Left kidney (tissue), 2 donors: ENCODE results near the gene CYP11A1. TPM values are rescaled to one million over a fixed set of nuclear protein-coding genes. Genes with fewer than 3 reads are reported as not detected.
"Not testable (repeated sequence)": the region's sequence is repeated elsewhere in the genome, so short reads cannot be mapped to it uniquely, and the experiment has no call there.

ENCODE experiments used
- DNase-seq: peaks from one replicate; pipeline ENCODE4 v3.0.0-alpha.2; 2013
- polyA plus RNA-seq: library from polyadenylated mRNA; unstranded; fragments of 120-200 nt; gene quantifications from one replicate; pipeline ENCODE4 v1.2.1, GENCODE V29; 2013; ENCODE audit not compliant: insufficient read length

The CYP11A1 gene
- polyA plus RNA-seq, 1 donor: 1.2 TPM

DNA sequence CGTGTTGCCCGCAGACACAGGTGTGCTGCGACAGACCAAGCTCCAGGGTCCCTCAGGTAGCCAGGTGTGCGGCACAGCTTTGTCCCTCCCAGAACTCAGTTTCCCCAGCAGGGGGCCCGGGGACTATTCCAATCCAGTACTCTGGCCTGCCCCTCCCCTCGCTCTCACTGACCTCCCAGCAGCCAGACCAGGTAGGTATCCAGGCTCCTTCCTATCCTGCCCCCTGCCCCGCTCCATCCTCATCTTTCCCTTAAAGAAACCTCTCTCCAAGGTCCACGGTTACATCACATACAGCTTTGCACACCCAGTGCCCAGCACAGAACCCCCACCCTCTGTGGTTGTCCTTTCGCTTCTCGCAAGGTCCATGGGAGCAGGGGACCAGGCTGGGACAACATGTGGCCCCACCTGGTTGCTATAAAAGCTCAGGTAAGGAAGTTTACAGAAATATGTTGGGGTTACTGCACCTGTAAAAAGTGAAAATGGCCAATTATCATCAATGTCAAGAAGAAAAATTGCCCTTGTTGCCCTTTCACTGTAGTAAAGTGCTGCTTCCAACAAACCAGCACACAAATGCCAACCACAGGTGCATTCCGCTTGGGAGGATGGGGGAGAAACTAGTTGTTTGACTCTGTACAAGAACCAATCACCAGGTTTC is 7.3 kb upstream of the CYP11A1 start:
- DNase-seq: no peak

DNA sequence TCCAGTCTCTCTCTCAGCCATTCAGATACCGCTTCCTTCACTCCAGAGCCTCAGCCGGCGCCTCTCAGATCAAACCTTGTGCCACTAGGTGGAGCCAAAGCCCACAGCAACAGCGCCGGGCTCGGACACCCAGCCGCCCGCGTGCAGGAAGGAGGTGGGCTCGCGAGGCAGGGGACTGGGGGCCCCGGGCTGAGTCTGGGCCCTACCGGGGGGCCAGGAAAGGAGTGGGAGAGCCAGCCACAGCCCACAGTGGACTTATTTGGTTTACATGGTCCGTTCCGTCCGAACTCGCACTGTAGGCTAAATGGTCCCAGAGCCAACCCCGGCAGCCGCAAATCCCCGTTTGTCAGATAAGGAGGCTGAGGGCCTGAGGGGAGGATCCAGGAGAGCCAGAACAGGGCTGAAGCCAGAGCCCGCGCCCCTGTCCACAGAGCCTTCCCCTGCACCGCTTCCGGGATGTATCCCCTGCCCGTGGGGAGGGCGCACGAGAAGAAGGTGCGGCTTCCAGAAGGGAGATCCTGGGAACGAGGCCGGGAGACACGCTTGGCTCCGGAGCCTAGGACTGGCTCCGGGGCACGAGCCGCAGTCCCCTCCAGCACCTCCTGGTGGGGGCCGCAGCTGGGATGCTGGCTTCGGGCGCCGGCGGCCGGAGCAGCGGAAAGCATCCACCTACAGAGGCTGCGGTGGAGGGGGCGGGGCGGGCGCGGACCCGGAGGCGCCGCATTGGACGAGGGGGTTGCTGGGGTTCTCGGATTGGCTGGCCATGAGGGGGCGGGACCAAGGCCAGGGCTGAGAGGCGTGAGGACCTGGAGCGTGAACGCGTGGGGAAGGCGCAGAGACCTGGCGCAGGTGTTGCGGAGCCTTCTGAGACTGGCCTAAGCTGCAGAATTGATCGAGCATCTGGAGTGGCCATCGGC is 6.5 kb upstream of the CYP11A1 start:
- peak; percentile 87 for DNase-seq

DNA sequence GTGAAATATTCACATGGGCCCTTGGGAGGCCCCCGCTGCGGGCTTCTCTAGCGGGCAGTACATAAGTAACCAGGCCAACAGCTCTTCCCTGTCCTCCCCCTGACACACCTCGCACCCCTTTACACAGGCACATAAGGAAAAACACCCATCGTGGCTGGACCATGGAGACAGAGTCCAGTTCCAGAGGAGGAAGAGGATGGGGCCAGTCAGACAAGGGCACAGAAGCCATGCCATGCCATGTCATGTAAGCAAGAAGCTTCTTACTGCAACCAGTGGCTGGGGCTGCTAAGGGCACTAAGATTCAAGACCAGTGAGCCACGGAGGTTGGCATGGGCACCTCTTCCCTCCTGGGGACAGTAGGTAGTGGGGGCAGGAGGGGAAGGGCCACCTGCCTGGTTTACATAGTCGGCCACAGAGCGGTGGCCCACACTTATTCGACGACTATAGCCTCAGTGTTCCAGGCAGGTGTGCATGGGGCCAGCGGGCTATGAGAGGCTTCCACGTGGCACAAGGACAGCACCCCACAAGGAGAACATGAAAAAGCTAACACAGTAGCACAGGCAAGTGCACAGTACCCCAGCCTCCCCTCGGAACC is 5.7 kb upstream of the CYP11A1 start:
- no peak for DNase-seq

DNA sequence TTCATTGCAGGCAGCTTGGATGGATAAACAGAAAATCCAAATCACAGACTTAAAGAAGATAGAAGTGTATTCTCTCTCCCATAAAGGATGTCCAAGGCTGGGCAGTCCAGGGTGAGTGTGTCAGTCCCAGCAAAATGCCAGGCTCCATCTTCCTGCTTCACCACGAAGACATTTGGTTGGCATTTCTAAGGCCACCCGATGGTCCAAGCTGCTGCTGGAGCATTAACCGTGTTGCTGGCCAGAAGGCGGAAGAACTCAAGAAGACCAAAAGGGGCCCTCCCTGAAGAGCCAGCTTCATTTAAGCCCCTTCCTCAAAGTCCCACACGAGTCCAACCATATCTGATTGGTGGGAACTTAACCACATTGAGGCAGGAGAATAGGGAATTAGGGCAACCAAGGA is 3.0 kb upstream of the CYP11A1 start:
- DNase-seq: no peak

DNA sequence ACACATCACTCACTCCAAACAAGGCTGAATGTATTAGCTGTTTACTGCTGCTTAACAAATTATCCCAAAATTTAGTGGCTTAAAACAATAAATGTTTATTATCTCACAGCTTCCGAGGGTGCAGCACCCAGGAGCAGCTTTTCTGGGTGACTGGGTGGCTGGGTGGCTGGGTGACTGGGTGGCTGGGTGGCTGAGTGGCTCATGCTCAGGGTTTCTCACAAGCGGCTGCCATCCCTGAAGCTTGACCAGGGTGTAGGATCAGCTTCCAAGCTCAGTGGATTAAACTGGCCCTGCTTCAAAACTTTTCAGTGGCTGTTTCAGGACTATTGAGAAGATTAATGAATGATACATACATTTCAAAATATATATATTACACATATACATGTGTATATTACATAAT is 2.3 kb upstream of the CYP11A1 start:
- no peak for DNase-seq

DNA sequence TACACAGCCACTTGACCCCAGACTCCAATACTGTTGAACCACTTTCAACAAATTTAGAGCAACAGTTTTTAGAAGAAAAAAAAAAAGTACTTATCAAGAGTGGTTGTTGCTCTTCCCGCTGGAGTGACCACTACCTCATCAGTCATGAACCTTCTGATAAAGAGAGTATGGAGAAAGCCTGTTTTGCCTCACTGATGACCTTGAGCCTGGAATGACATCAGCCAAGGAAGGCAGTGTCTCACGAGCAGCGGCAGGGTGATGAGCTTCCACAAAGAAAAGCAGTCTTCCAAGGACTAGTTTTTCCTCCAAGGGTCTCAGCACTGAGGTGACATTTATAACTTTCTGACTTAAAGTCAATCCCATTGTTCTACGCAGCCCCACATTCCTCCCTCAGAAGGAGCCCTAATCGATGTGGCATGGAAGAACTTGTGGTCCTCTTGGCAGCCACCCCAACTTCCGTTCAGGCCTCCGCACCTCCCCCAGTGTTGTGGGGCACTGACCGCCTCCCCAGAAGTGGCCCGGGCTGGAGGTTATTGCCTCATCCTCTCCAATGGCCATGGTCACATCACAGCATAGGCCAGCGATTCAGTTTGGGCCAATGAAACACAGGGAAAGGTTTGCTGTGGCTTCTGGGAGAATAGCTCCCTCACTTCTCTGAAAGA is 1.8 kb upstream of the CYP11A1 start:
- DNase-seq: no peak

DNA sequence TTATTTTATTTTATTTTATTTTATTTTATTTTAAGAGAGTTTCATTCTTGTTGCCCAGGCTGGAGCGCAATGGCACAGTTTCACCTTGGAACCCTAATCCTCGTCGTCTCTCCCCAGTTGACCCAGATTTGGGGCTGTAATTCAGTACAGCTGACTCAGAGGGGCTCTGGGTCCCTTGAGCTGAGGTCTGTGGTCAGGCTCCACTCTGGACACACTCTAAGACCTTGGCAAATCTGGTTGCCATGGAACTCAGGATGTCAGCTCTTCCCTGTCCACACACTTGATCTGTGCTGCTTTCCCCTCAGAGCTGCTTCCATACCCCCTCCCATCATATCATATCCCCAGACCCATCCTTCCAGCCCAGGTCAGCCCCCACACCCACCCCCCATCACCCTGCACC is 675 bp upstream of the CYP11A1 start:
- DNase-seq: no peak

DNA sequence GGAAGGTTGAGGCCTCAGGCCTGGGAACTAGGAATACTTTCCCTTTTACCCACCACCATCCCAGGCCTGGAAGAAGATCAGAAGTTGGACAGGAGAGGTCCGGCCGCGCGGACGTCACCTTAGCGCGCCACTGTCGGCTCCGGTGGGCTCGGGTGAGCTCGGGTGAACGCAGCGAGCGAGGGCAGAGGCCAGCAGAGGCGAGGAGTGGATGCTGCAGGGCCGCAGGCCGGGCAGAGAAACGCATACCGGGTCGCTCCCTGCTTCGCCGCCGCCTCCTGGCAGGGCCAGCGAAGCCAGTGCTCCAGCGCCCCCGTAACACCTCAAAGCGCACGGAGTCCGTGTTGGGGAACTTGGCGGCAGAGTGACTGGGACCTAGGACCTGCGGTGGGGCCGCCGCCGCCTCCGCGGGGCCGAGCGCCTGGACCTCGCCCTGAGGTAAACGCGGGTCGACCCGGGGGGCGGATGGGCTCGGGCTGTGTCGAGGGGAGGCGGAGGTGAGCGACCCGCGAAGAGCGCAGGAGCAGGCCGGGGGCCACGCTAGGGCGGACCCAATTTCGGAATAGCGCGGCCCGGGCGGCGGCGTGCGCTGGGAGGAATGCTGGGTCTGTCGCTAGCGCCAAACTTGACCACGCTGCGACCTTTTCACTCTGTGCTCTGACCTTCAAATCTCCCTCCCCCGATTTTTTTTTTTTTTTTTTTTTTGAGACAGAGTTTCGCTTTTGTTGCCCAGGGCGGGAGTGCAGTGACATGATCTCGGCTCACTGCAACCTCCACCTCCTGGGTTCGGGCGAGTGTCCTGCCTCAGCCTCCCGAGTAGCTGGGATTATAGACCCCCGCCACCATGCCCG is 1.6 kb downstream of the CYP11A1 start:
- DNase-seq: peak; percentile 42

DNA sequence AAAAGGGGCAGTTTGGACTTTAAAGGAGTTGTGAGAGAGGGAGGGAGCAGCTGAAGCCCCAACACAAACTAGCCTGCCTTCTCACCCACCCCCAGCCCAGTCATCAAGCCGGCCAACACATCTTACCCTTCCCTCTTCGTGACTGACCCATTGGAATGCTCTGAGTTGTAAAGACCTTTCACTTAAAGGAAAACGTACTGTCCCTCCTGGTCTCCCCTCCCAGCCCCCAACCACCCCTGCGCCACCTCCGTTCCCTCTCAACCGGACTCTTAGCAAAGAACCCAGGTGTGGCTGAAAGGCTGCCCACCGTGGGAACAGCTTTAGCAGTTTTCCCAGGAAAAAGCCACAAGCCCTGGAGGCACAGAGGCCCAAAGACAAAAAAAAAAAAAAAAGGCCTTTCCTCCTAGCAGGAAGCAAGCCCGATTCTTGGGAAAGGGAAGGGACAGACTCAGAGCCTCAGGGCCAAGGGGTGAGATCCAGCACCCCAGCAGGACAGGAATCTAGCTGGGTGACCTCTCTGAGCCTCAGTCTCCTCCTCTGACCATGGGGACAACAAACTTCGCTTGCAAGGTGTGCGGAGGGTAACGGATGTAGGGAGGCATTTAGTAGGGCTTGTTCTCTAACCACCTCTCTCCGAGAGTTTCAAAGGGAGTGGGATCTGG is 2.4 kb downstream of the CYP11A1 start:
- DNase-seq: no peak

DNA sequence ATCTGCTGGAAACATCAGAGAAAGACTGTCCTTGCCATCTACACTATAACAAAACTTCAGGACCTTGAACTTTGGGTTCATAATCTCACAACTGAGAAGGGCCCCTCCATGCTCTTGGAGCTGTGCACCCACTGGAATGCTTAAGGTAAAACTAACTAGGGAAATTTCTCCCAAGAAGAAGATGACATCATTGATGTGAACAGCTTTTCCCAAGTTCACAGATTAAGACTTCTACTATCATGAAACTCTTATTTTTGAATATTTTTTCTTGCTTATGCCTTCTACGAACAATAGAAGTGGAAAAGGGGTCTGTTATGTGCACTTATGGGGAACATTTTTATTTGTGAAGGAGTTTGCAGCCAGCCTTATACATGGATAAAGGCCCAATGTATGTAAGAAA is 5.0 kb downstream of the CYP11A1 start:
- DNase-seq: no peak

DNA sequence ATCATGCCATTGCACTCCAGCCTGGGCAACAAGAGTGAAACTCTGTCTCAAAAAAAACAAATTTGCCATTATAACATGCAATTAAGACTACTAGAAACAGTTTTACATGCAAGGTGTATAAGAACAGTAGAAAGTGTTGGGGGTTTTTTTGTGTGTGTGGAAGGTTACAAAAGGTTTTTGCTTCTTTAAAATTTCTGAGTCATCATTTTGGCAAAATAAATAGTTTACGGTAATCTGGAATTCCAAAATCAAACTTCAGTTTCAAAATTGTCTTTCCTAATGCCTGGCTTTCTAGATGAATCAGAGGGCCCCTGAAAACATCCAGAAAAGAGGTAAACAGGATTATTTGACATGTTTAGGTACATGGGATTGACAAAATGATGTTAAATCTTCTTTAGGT is 6.6 kb downstream of the CYP11A1 start:
- not testable (repeated sequence) for DNase-seq

DNA sequence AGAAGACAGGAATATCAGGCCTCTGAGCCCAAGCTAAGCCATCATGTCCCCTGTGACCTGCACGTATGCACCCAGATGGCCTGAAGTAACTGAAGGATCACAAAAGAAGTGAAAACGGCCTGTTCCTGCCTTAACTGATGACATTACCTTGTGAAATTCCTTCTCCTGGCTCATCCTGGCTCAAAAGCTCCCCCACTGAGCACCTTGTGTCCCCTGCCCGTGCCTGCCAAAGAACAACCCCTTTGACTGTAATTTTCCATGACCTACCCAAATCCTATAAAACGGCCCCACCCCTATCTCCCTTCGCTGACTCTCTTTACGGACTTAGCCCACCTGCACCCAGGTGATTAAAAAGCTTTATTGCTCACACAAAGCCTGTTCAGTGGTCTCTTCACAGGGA is 8.1 kb downstream of the CYP11A1 start:
- not testable (repeated sequence) for DNase-seq

DNA sequence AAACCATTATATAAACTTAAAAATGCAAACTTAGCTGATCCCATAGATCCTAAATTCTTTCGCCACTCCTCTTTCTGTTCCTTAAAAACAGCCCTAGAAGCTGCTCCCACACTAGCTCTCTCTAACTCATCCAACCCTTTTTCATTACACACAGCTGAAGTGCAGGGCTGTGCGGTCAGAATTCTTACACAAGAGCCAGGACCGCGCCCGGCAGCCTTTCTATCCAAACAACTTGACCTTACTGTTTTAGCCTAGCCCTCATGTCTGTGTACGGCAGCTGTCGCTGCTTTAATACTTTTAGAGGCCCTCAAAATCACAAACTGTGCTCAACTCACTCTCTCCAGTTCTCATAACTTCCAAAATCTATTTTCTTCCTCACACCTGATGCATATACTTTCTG is 9.9 kb downstream of the CYP11A1 start:
- DNase-seq: not testable (repeated sequence)

DNA sequence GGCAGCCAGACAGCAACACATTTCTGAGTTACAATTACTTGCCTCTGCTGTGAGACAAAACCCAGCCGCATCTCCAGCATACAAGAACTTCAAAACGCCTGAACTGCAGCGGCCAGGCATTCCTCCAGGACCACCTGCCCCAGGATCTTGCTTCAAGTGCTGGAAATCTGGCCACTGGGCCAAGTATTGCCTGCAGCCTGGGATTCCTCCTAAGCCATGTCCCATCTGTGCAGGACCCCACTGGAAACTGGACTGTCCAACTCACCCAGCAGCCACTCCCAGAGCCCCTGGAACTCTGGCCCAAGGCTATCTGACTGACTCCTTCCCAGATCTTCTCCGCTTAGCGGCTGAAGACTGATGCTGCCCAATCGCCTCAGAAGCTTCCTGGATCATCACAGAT is 11.4 kb downstream of the CYP11A1 start:
- DNase-seq: not testable (repeated sequence)

DNA sequence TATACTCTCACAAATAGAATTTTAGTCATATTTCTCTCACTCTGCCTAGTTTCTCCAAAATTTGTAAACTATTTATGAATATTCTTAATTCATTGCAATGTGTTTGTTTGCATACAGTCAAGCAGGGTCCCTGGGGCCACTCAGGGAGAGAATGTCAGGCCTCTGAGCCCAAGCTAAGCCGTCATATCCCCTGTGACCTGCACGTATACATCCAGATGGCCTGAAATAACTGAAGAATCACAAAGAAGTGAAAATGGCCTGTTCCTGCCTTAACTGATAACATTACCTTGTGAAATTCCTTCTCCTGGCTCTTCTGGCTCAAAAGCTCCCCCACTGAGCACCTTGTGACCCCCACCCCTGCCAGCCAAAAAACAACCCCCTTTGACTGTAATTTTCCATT is 13.5 kb downstream of the CYP11A1 start:
- DNase-seq: not testable (repeated sequence)

DNA sequence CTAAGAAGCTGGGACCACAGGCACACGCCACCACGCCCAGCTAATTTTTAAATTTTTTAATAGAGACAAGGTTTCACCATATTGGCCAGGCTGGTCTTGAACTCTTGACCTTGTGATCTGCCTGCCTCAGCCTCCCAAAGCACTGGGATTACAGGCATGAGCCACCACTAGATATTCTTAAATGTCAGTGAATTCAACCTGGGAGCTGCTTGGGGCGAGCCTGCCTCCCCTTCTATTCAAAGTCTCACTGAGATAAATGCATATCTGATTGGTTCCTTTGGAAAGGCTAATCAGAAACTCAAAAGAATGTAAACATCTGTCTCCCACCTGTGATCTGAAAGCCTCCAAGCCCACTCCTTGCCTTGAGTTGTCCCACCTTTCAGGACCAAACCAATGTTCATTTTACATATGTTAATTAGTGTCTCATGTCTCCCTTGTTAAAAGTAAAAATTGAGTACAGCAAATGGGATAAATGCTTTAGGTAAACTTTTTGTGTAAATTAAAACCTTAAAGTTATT is 15.0 kb downstream of the CYP11A1 start:
- DNase-seq: no peak

DNA sequence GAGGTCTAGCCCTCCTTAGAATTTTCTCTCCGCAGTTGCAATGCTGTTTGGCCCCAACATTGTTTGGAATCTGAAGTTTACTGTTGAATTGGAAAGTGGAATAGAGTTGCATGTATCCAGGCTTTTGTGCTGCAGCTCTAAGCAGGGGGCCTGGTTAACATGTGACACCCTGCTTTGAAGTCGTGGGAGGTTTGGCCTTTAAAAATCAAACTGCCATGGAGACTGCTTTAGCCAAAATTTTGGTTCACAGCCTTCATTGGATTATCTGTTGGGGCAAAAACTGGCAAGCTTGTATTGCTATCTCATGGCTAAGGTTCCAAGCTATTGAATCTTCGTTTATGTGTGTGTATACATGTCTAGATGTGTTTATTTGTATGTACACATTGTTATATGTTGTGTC is 15.8 kb downstream of the CYP11A1 start:
- no peak for DNase-seq

DNA sequence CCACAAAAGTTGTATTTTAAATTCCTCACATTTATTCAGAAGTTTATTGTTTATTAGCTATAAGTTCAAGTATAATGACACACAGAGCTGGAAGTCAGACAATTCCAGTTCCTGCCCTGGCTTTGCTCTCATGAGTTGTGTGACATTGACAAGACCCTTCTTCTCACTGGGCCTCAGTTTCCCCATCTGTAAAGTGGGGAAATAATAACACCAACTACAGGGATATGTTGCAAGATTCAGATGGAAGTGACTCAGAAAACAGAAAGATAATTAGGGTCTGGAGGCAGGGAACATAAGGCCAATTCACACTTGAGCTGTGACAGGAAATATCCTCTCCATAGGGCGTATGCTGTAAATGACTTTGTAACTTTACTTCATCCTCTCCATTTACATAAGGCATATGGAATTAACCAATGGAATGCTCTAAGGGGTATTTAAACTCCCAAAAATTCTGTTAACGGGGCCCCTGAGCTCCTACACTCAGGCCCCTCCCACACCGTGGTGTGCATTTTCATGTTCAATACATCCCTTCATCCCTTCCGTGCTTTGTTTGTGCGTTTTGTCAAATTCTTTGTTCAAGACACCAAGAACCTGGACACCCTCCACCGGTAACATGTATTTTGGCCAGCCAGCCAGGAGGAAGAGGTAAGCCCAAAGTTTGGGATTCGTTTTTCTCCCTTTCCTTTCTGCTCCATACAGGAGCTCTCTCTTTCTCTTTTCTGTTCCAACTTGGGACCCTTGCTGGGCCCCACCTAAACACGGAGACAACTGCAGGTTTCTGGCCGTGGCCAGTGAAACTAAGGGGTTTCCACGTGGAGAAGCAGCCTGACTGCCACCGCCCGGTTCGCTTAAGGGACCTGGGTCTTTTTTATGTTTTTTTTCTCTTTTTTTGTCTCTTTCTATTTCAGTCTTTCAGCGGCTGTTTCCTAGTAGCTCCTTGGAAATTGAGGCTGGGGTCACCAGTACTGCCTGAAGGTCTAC is 16.9 kb downstream of the CYP11A1 start:
- DNase-seq: no peak

DNA sequence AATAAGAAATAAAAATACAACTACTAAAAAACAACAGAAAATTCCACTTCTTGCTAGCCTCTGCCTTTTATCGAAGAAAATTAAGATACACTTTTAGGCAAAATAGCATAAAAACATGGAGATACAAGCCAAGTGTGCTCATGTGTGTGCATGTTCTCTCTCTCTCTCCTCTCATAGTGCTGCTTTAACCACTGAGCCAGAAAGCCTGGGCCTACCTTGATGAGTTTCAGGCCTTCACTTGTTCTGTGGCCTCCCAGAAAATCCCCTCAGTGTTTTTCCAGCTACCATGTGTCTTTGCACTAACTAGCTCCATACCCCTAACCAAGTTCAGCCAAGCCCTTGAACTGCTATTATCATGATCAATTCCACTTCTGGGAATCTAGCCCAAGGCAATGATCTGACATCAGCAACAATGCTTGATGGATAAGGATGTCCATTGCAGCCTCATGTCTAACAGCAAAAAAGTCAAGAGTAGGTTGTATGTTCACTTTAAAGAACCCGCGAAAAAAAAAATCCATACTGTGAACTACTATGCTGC is 18.1 kb downstream of the CYP11A1 start:
- DNase-seq: no peak
